Fibroblast of villous mesenchyme (primary cell): Measurements from ENCODE around the gene MBD5. TPM values are rescaled to one million over a fixed set of nuclear protein-coding genes. Genes with fewer than 3 reads are reported as not detected.

Source experiments
- DNase-seq: peaks from one replicate; pipeline ENCODE4 v3.0.0-alpha.2; 2010; ENCODE audit warnings: low read depth
- H3K4me3 ChIP-seq: 2 replicates; pipeline ENCODE4 v1.5.1; 2011; ENCODE audit warnings: low read depth, mild to moderate bottlenecking, low read length
- CTCF ChIP-seq: IDR thresholded peaks from 2 replicates; pipeline ENCODE4 v1.5.1; 2012; ENCODE audit warnings: low read depth, mild to moderate bottlenecking, low read length; ENCODE audit not compliant: insufficient read depth
- total RNA-seq: library from RNA; depleted of rRNA; stranded (reverse); fragments of >200 nt; gene quantifications from 2 replicates; pipeline ENCODE4 v1.2.3, GENCODE V29; 2012

Gene MBD5
- total RNA-seq, 1 donor: 35.0 TPM

GRCh38 chr2:148023861-148024260, 3.0 kb downstream of the MBD5 start:
- no peak overlapping the region for H3K4me3 ChIP-seq
- peak; percentile 11 for DNase-seq
- no peak for TF ChIP-seq CTCF

GRCh38 chr2:148026573-148026972, 5.7 kb downstream of the MBD5 start:
- H3K4me3 ChIP-seq: no peak overlapping the region
- TF ChIP-seq CTCF: no peak
- no peak for DNase-seq

- no peak overlapping the region for H3K4me3 ChIP-seq
- no peak for TF ChIP-seq CTCF
- no peak for DNase-seq
Observed at GRCh38 chr2:148027822-148028221, 6.9 kb downstream of the MBD5 start.

- DNase-seq: no peak
- TF ChIP-seq CTCF: no peak
- H3K4me3 ChIP-seq: no peak overlapping the region
Observed at GRCh38 chr2:148028781-148029180, 7.9 kb downstream of the MBD5 start.

- TF ChIP-seq CTCF: no peak
- H3K4me3 ChIP-seq: no peak overlapping the region
- no peak for DNase-seq
Observed at GRCh38 chr2:148031152-148031551, 10.3 kb downstream of the MBD5 start.

- DNase-seq: no peak
- H3K4me3 ChIP-seq: no peak overlapping the region
- TF ChIP-seq CTCF: no peak
Observed at GRCh38 chr2:148032215-148032614, 11.3 kb downstream of the MBD5 start.

- H3K4me3 ChIP-seq: no peak overlapping the region
- TF ChIP-seq CTCF: no peak
- DNase-seq: no peak
Observed at GRCh38 chr2:148039783-148040182, 18.9 kb downstream of the MBD5 start.
